GM12873 (cell line): Measurements from ENCODE around the gene ERAP2.

Experiments
- TF ChIP-seq, protein P1 (sequence below): IDR thresholded peaks from 2 replicates; pipeline ENCODE4 v1.5.1; 2012; ENCODE audit warnings: low read depth, mild to moderate bottlenecking, moderate library complexity, low read length, control low read depth; ENCODE audit not compliant: insufficient read depth; ENCODE audit errors: missing control alignments

The ERAP2 gene

DNA sequence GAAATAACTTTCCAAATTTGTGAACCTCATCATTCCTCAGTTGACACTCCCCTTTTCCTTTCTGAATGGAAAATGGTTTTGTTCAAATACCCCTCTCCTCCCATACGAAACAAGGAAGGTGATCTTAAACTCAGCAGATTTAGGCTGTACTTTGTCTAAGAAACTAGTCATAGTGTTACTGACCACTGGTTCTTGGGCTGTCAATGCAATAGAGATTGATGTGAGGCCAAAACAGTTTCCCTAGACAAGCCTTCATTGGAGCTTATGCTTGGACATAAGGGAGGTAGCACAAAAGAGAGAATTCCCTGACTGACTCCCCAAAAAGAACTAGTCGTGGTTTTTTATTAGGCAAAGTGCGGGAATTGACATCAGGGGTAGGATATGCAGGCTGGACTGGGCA lies 54.3 kb downstream of the ERAP2 start:
- TF ChIP-seq, protein P1, sequence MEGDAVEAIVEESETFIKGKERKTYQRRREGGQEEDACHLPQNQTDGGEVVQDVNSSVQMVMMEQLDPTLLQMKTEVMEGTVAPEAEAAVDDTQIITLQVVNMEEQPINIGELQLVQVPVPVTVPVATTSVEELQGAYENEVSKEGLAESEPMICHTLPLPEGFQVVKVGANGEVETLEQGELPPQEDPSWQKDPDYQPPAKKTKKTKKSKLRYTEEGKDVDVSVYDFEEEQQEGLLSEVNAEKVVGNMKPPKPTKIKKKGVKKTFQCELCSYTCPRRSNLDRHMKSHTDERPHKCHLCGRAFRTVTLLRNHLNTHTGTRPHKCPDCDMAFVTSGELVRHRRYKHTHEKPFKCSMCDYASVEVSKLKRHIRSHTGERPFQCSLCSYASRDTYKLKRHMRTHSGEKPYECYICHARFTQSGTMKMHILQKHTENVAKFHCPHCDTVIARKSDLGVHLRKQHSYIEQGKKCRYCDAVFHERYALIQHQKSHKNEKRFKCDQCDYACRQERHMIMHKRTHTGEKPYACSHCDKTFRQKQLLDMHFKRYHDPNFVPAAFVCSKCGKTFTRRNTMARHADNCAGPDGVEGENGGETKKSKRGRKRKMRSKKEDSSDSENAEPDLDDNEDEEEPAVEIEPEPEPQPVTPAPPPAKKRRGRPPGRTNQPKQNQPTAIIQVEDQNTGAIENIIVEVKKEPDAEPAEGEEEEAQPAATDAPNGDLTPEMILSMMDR: no peak

DNA sequence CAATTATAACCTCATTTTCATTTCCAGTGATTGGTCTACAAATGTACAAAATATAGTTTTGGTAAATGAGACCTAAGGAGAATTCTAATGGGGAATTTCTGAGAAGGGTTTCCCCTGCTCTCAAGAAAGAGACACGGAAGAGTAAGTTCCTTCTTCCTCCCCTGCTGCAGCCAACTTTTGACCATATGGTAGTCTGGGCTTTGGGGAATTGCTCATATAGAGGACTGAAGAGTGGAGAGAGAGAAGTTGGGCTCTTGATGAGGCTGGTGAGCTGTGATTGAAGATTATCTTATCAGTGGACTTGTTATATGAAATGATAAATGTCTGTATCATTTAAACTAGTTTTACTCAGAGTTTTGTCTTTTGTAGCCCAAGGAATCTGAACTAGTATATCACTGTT lies 55.3 kb downstream of the ERAP2 start:
- TF ChIP-seq, protein P1: no peak

DNA sequence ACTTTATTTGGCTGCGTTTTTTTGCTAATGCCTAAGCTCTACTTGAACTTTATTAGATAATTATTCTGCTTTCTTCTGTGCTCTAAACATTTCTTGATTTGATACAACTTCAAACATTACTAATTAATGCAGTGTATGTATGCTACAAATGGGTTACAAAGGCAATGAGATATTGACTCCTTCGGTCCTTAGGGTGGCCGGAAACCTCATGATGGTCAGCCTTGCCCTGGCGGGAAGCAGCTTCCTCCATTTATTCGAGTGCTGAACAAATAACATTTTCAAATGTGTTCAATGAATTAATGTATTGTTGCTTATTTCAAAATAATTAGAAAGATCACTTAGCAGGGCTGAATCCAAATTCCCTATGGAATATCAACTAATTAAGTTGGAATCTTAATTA lies 55.7 kb downstream of the ERAP2 start:
- TF ChIP-seq, protein P1: no peak

DNA sequence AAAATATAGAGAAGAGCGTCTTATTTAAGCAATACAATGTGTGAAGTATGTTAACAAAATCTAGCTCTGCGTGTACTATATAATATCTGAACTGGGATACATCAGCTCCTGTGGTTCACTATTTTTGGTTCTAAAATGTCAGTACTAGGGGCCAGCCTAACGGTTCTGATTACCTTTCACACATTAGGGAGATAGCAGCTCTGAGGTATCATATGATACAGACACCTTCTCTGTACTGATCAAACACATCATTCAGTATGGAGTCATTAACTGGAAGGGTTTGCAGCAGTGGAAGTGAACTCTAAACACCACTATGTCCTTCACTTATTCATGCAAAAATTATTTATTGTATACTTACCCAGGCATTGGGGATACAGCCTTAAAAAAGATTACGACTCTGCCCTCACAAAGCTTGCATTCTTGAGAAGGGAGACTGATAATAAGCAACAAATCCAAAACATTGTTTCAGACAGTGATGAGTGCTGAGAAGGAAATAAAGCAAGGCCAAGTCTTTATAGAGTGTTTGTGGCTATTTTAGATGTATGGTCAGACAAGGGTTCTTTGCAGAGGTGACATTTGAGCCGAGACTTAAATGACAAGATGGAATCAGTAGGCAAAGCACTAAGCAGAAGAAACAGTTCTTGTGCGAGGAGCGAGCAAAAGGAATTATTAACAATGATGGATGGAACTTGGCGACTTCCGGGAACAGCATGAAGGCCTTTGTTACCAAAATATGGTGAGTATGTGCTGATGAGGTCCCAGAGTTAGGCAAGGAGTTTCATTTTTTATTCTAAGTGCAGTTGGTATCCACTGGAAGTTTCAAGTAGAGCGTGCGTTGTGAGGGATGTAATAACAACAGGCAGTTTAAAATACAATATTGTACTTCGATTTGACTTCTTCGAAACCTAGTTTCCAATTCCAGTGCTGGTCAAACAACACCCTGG lies 57.7 kb downstream of the ERAP2 start:
- TF ChIP-seq, protein P1: no peak

DNA sequence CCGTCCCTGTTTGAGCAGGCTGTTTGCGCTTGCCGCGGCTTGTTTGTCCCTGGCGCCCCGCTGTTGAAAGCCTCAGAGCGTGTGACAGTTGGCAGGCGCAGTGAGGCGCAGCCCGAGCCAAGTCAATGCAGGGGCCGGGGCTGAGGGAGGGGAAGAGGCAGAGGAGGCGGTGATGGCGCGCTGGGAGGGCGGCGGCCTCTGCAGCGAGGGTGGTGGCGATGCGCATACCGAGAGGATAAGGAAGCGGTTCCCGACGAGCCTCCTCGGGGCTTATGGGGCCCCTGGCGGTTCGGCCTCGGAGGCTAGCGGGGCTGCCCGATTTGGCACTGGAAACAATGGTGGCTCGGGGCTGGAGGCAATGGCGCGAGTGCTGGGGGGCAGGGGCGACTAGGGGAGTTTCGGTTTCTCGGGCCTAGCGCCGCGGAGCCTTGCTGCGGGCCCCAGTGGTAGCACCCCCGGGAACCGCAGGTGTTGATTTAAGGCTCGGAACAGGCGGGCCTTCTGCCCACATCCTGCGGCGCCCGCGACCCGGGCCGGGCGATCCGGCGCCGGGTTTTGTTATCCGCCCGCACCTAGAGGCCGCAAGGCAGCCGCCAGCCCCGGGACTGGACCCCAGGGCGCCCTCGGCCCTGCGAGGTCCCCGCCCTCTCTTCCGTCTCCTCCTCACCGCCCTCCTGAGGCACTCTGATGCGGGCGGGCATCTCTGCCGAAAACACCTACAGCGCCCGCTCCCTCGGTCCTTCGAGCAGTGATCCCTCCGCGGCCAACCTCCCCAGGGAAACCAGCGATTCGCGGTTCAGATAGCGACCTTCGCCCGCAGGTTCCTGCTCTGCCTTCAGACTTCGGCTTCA lies 58.6 kb downstream of the ERAP2 start:
- TF ChIP-seq, protein P1: no peak

DNA sequence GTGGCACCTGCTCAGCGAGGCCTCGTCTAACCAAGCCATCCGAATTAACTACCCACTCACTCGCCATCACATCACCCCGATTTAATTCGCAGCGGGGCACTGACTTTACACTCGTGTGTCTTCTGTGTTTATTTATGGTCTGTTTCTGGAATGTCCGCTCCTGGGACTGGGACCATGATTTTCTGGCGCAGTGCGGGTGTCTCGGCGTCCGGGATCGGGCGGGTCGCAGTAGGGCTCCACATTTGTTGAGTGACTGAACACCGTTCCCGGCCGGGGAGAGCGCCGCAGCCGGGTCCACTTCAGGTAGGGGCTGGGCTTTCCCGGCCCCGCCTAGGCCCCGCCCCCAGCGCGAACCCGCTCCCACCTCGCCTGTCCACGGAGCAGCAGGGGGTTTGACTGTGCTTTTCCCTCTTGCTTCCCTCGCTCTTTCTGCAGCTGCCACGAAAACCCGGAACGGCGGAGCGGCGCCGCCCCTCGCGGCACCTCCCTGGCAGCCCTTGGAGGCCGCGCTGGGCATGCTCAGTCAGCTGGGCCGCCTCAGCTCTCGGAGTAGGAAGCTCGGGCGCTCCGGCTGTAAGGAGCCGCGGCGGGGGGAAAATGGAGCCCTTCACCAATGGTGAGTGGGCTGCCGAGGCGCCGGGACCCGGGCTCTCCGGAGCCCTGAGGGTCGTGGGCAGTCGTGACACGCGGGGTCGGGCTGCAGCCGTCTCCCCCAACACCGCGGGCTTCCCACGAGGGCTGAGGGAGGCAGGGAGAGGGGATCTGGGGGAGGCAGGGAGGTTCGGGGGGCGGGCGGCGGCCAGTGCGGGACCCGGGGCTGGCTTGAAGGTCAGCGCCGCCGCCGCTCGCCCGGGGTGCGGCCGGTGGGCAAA lies 59.5 kb downstream of the ERAP2 start, which contains the start of gene LNPEP:
Gene LNPEP (plus strand): TSS at position 522 of the 872 bp plus-strand sequence. CDS start 76 bp downstream, at position 598.
- TF ChIP-seq, protein P1: no peak
